Stimulated activated CD4-positive, alpha-beta T cell treated with anti-CD3 and anti-CD28 coated beads, Interleukin-4, amount 100 ng/mL, for 1 hour (primary cell): ENCODE results near the gene GPC1.

Experiments
- DNase-seq: peaks from one replicate; pipeline ENCODE4 v3.0.0-alpha.2; 2020

Gene GPC1

DNA sequence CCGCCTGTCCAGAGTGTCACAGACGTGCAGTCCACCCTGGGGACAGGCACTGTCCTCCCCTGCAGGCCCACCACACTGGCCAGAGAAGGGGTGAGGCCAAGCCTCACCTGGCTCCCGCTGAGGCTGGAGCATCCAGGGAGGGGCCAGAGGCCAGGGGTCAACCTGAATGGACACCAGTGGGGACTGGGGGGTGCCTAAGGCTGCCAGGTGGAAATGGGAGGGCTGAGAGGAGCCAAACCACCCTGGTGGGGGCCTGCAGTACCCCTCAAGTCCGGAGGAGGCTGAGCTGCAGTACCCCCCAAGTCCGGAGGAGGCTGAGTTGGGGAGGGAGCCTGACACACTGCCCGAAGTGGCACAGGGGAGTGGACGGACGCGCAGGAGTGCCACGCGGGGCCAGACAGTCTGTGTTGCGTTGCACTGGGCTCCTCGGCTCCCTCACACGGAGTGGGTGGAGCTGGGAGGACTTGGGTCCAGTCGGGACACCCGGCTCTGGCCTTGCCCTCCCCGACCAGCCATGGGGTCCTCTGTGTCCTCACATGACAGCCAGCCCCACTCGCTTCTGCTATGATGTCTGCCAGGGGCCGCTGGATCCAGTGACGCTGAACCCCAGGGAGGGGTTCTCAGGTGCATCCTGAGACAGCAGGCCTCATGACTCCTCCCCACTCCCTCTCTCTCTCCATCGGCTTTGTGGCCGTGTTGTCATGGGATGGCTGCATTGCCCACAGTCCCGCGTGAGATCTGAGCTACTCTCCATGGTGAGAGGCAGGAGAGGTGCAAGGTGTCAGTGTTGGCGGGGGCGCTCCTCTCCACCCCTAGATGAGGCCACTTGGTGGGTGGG is 22.3 kb upstream of the GPC1 start:
- no peak for DNase-seq

DNA sequence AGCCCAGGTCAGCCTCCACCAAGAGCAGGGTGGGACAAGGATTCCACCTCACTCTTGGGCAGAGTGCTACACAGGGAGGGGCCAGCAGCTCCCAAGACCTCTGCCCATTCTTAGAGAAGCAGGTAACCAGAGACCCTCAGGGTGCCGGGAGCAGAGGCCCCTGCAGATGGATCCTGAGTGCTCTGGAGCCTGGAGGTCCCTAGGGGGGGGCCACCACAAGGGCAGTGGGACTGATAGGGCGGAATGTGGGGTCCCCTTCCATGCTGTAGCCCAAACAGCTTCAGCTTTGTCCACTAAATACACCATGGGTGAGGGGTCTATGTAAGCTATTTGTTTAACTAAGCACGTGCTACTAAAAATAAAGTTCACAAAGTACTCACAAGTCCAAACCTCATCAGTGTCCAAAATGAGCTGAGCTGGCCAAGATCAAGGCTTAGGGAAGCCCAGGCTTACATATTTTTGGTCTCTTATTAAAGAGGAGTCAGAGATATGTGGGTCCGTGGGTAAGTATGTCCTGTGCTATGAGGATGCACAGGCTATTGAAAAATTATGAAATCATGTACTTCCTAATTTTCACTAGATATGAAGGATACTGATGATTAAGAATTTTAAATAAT is 21.5 kb upstream of the GPC1 start:
- DNase-seq: no peak

DNA sequence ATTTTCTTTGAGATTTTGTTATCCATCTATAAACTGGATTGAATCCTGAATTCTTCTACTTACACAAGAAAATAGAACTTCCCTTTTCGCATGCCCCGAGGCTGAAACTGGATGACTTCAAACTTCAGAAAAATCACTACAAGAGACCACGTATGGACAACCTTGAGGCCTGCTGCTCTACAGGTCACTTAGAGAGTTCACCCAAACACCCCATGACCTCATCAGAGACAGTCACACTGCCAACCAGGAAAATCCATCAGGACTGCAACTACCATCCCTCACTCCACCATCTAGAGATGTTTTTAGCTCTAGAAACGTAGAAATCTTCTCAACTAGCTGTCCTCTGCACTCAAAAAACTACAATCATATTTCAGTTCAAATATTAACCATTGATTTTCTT is 18.6 kb upstream of the GPC1 start:
- DNase-seq: no peak

DNA sequence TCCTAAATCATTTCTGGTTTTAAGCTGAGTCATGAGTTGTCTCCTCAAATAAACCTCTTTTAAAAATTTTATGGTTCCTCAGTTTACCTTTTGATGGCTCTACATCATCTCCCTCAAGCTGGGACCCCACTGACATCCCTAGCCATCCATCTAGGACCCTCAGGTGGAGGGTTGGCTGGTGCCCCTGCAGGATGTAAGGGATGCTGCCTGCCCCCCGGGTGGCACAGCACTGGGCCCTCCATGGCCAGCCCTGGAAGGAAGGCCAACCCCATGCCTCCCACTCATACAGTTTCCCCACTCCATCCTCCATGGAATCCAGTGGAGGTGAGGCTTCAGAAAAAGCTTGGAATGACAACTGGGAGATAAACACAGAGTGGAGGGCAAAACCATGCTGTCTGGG is 17.2 kb upstream of the GPC1 start:
- DNase-seq: no peak

DNA sequence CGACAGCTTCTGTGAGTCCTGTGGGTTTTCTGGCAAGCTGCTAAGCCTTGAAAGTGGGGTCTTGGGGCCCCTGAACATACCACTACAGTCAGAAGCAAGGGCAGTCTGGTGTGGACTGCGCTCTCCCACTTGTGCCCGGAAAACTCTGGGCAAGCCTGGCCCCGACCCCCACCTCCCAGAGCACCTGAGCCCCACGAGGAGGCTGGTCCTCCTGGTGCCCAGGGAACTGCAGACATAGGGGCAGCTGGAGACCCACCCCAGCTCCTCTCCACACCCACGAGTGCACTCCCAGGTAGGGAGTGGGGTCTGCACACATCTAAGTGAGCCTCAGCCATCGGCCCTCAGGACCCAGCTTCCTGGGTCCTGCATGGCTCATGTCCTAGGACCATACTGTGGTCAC is 16.2 kb upstream of the GPC1 start:
- DNase-seq: no peak

DNA sequence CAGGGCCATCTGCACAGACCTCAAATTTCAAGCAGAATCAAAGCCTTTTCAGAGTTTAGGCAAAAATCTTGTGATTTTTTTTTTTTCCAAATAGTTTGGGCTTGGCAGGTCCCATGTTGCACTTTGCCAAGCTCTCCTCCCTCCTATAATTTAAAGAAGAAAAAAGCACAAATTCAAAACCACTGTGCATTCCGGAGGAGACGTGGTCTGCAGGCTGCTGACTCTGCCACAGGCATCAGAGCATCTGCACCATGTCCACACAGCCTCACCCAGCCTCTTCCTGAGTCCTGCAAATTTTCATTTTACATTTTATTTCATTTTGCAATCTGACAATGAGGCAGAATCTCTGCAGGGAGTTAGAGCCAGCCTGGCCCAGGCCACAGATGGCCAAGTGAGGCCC is 15.7 kb upstream of the GPC1 start:
- no peak for DNase-seq

DNA sequence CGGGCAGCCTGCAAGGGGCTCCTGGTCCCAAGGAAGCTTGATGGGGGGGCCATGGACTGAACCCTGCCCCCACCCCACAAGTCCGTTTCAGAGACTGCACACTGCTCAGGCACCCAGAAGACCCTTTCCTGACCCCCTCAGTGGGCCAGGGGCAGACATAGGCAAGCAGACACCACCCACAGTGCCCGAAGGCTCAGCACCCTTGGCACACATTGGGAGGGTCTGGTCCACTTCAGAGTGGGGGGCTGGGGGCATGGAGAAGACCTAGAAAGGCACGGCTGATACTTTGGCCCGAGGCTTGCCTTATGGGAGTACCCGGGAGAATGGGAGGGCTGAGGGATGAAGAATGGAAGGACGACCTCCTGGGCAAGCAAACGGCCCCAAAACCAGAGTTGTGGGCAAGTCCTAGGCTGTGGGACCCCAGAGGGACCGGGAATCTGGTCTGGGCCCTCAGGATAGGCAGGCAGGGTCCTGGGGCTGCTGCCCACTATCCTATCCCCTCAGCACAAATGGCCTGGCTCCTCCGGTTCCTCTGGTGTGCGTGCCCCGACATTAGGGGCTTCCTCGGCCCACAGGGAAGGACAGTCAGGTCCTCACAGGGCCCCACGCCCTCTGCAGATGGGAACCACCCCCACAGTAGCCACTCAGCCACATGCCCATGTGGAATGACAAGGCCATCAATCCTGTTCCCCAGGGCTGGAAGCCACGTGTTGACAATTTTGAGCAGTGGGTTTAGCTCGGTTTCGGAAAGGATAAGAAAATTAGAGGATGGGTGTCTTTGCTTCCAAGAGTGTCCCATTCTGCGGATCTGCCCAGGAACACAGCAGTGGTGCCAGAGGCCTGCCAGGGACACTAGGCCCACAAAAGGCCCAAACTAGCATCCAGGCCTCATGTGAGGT is 15.0 kb upstream of the GPC1 start:
- peak; percentile 0 for DNase-seq

DNA sequence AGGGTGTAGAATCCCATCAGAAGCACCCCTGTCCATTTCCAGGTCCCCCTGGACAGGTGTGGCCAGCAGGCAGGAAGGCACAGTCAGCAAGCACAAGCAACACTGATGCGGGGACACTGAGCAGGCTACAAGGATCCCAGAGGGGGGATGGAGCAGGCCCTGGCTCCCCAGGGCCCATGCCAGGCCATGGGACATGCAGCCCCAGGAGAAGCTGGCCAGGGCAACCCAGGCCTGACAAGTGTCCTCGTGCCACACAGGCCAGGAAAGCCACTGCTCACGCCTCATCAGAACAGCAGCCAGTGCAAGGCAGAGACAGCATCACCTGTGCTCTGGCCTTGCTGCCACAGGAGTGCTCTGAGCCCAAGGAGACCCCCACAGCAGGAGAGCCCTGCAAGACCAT is 14.1 kb upstream of the GPC1 start:
- DNase-seq: no peak

DNA sequence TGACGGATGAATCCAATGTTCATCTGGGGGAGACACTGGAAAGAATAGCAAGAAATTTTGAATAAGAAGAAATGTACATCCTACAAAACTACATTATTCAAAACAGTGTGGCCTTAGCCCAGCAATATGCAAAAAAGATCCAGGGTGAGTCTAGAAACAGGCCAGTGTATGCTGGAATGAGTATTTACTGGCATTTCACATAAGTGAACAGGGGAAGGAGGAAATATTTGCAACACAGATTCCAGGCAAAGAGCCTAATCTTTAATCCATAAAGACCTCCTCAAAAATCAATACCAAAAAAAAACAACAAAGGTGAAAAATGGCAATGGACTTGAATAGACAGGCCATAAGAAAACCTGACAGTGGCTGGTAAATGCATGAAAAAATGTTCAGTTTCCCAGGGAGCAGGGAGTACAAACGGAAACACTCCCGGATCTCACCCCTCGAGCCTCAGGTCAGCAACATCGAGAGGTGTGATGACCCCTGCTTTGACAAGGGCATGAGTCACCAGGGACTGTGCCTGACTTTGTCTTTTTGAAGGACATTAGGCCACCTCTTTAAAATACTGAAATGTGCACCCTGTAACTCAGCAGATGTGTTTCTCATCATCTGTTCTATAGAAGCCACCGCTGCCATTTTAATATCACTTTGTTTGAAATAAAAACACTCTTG is 12.7 kb upstream of the GPC1 start:
- no peak for DNase-seq

DNA sequence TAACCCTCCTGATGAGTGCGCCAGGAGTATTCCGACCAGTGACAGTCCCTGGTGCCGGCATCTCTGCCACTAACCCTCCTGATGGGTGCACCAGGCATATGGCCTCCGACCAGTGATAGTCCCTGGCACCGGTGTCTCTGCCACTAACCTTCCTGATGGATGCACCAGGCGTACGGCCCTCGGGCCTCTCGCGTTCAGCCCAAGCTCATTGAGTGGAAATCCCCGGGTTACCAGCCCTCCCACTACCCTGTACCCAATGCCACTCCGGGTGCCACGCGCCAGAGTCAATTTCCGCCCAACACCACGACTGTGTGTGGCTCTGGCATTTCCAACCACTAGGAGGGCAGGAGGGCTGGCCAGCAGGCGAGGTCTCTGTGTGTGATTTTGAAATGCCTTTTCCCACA is 11.7 kb upstream of the GPC1 start:
- peak; percentile 0 for DNase-seq

DNA sequence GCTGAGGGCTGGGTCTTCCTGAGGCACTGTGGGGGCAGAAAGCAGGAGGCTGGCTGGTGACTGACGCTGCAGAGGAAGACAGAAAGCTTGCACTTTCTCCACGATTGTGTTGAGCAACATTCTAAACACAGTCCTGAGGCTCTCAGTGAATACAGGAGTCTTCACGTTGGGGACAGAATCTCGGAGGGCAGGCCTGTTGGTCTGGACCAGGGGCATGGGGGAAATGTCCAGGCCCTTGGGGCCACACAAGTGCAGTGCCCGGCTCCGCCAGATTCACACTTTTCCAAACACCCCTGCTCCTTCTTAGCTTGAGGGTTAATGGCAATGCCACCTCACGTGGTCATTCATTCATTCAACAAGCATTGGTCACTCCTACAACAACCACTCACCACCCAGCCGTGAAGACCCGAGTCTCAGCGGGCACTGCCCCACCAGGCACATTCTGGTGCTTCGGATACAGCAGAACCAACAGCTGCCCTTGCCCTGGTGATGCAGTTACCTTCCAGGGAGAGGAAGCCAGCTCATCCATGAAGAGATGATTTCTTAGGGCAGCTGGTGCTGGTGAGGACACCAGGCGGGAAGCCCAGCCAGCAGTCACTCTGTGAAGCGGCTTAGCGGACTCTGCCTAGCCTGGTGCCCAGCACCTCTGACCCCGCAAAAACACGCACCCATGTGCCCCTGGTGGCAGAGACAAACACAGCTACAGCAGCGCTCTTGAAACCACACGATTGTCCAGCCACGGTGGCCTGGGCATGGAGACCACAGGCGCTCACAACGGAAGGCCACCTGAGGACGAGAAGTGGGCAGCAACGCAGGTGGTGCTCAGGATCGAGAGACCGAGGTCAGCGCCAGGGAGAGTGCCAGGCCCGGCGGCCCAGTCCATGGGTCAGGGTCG is 10.9 kb upstream of the GPC1 start:
- peak; percentile 0 for DNase-seq

DNA sequence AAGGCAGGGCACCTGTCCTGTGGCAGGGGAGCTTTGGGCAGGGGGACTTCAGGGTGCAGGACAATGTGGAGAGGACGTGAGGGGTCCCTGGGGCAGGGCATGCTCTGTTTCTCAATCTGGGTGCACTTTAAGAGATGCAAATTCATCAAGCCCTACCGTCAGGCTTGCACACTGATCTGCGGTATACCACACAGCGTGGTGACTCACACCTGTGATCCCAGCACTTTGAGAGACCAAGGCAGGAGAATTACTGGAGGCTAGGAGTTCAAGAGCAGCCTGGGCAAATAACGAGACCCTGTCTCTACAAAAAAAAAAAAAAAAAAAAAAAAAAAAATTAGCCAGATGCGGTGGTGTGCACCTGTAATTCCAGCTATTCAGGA is 10.2 kb upstream of the GPC1 start:
- DNase-seq: peak; percentile 0

DNA sequence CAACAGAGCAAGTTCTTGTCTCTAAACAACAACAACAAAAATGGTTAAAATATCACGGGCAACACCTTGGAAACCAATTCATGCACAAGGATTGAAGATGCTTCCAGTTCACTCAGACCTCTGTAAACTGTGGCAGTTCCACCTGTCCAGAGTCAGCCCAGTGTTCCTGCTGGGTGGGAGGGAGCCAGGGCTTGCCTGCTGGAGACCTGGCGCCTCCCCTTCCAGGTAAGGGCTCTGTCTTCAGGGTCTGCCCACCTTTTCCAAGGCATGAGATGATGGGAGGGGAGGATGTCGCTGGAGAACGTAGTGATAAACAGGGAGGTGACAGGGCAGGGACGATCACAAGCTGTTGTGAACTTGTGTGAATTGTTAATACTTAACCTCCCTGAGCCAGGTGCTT is 9.8 kb upstream of the GPC1 start:
- peak; percentile 0 for DNase-seq

DNA sequence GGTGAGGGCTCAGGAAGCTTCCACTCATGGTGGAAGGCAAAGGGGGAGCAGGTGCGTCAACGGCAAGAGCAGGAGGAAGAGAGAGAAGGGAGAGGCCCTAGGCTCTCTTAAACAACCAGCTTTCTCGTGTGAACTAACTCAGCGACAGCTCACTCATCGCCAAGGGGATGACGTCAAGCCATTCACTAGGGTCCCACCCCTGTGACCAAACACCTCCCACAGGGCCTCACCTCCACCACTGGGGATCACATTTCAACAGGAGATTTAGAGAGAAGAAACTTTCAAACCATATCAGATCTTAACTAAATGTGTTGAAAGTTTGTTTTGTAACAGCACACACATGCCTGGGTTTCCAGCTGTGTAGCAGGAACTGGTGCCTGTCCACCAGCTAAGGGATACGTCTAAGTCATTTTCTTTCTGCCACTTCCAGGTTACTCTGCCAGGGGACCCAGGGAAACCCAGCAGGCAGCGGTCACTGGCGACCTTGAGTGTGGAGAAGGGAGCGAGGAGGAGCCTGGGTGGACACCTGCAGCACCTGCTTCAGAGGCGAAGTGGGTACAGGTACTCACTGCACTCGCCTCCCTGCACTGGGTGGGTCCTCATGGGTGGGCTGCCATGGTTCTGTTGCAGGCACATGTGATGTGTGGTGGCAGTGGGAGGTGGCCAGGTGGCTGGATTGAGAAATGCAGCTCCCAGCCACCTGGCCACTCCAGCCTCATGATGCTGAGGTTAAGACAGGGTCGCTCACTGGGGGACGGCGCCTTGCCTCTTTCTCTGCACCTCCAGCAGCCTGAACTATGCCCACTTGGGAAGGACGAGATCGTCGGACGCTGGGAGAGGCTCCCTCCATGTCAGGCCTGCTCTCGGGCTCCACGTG is 8.4 kb upstream of the GPC1 start:
- DNase-seq: no peak

DNA sequence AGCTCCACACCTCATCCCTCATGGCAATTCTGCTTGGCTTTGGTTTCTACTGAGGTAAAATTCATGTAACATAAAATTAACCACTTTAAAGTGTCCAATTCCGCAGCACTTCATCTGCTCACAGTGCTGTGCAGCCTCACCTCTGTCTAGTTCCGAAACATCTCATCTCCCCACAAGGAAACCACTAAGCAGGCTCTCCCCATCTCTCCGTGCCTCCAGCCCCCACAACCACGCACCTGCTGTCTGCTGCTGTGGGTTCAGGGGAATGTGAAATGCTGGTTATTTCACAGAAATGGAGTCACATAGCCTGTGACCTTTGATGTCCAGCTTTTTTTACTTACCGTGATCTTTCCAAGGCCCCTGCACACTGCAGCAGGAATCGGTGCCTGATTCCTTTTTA is 7.7 kb upstream of the GPC1 start:
- DNase-seq: no peak

DNA sequence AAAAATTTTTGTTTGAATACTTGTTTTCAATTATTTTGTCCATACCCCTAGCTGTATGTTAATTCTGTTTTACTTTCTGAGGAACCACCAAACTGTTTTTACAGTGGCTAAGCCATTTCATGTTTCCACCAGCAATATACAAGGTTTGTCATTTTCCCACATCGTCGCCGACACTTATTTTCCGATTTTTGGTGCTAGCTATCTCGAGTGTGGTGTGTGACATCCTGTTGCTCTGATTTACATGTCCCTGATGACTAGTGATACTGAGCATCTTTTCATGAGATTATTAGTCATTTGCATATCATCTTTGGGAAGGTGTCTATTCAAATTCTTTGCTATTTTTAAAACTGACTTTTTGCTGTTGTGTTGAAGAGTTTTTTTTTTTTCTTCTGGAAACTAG is 7.2 kb upstream of the GPC1 start:
- DNase-seq: no peak

DNA sequence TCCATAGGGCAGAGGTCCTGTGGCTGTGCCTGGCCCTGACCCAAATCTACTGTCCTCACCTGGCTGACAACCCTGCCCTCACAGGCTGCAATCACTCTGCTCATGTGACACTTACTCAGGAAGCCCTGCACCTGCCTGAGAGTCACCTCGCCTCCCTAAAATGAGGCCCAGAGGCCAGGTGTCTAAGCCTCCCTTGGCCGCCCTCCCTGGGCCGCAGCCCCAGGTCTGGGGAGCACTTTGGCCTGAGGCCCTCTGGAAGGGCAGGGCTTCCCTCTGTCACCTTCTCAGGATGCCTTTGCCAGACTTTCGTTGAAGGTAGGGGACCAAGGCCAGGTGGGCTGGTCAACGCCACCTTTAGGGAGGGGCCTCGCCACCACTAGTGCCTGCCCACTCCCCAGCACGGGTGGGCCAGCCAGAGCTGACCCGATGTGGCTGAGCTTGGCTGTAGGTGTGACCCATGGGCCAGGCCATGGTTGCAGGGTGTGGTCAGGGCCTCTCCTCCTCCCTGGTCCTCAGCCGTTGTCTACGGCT is 6.1 kb upstream of the GPC1 start:
- no peak for DNase-seq

DNA sequence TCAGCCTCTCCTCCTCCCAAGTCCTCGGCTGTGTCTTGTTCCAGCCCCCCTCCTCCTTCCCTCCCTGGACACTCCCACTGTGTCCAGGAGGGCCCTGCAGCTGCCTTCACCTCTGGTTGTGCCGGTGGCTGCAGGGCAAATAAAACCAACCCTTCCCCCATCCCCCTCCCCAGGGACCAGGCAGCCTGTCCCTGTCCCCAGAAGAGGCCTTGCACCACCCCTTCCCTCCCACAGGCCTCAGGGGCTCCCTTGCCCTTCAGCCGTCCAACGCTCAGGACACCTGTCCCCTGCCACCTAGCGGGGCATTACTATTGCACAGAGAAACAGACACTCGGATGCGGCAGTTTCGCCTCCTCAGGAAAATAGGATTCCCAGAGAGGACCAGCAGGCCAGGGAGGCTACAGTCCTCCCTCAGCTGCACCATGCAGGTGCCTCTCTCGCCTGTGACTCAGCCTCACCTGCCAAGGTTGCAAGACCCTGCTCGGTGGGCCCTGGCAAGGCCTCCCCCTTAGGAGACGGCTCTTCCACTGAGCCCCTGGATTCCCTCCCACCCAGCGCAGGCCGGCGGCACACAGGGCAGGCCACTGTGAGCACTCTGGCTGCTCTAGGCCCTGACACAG is 5.5 kb upstream of the GPC1 start:
- no peak for DNase-seq

DNA sequence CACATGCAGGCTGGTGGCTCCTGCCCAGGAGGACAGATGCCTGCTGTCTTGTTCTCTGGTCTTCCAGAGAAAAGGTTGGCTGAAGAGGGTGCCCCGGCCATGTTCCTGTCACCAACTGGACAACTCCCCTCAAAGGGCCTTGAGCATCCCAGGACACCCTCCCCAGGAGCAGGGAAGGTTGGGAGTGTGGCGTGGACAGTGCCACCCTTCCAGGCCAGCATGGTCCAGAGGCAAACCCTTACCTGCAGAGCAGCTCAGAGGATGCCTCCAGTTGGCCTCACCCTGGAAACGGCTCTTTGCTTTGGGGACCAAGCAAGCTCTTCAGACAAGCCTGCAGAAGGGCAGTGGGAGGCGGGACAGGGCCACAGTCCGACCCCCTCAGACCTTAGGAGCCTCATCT is 4.9 kb upstream of the GPC1 start:
- no peak for DNase-seq

DNA sequence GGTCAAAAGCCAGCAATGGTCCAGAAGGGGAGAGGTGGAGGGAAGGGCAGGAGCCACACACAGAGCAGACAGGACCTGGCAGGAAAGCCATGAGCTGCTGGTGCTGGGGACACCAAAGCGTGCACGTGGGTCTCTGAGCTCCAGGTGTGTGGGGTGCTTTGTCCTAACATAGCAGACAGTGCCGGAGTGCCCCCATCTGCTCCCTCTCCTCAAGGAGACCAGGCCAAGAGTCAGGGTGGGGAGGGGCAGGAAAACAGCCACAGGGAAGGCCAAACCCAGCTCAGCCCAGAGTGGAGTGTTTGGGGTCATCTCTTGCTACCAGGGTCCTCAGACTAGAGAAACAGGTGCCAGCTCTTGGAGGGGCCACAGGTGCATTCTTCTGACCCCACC is 4.2 kb upstream of the GPC1 start:
- no peak for DNase-seq
